HepG2 (cell line): Measurements from ENCODE around the gene KRT15. TPM values are rescaled to one million over a fixed set of nuclear protein-coding genes. Genes with fewer than 3 reads are reported as not detected.

Experiments
- CREB1 ChIP-seq, 2 experiments: fragments of 450-650 bp in 1 of 2; IDR thresholded peaks; 2 replicates each; pipeline ENCODE4 v1.6.1; 2016 to 2017; ENCODE audit warnings: control low read depth in 1 of 2, mild to moderate bottlenecking in 1 of 2, missing compliant biosample characterization in 1 of 2, missing genetic modification characterization in 1 of 2
- EED ChIP-seq: sonication (generic); formaldehyde crosslinking; IDR thresholded peaks from 2 replicates; pipeline ENCODE4 v1.5.0; 2020; ENCODE audit warnings: mild to moderate bottlenecking, missing genetic modification reagents
- FLYWCH1 ChIP-seq: sonication (generic); formaldehyde crosslinking; IDR thresholded peaks from 2 replicates; pipeline ENCODE4 v1.8.1; 2023; ENCODE audit warnings: mild to moderate bottlenecking, missing genetic modification reagents
- FOXP1 ChIP-seq, 2 experiments: fragments of 450-650 bp in 1 of 2; IDR thresholded peaks; 2 replicates each; pipeline ENCODE4 v1.6.1; 2017 to 2018; ENCODE audit warnings: antibody characterized with exemption in 1 of 2
- HES4 ChIP-seq: sonication (generic); formaldehyde crosslinking; IDR thresholded peaks from 2 replicates; pipeline ENCODE4 v1.9.0; 2021; ENCODE audit warnings: mild to moderate bottlenecking, missing genetic modification reagents, borderline replicate concordance
- HMG20A ChIP-seq: IDR thresholded peaks from 2 replicates; pipeline ENCODE4 v1.6.1; 2016; ENCODE audit warnings: borderline replicate concordance
- HNF4A ChIP-seq: sonication (generic); formaldehyde crosslinking; IDR thresholded peaks from 2 replicates; pipeline ENCODE4 v1.4.0; 2020; ENCODE audit warnings: missing genetic modification reagents
- JUNB ChIP-seq: sonication (generic); formaldehyde crosslinking; IDR thresholded peaks from 2 replicates; pipeline ENCODE4 v1.8.0; 2022; ENCODE audit warnings: missing genetic modification reagents, mild to moderate bottlenecking, borderline replicate concordance
- KLF11 ChIP-seq: IDR thresholded peaks from 2 replicates; pipeline ENCODE4 v1.6.1; 2016; ENCODE audit warnings: missing compliant biosample characterization
- MIXL1 ChIP-seq: IDR thresholded peaks from 2 replicates; pipeline ENCODE4 v1.6.1; 2016
- MZF1 ChIP-seq: sonication (generic); formaldehyde crosslinking; IDR thresholded peaks from 2 replicates; pipeline ENCODE4 v1.8.1; 2023; ENCODE audit warnings: mild to moderate bottlenecking, missing genetic modification reagents, borderline replicate concordance
- NFE2L1 ChIP-seq: sonication (generic); formaldehyde crosslinking; IDR thresholded peaks from 2 replicates; pipeline ENCODE4 v1.4.0; 2020; ENCODE audit warnings: missing genetic modification reagents, mild to moderate bottlenecking, borderline replicate concordance
- SP1 ChIP-seq, 2 experiments: fragments of 450-650 bp in 1 of 2; sonication (generic) in 1 of 2; formaldehyde crosslinking in 1 of 2; IDR thresholded peaks; 2 replicates each; pipeline versions ENCODE4 v1.4.0 to v1.6.1; 2016 to 2020; ENCODE audit warnings: missing genetic modification reagents in 1 of 2
- ZC3H4 ChIP-seq: sonication (generic); formaldehyde crosslinking; IDR thresholded peaks from 2 replicates; pipeline ENCODE4 v1.4.0; 2020; ENCODE audit warnings: missing genetic modification reagents, borderline replicate concordance
- ZNF234 ChIP-seq: sonication (generic); formaldehyde crosslinking; conservative IDR thresholded peaks from 2 replicates; pipeline ENCODE4 v1.5.1; 2020; ENCODE audit warnings: mild to moderate bottlenecking, missing genetic modification reagents
- ZNF3 ChIP-seq: IDR thresholded peaks from 2 replicates; pipeline ENCODE4 v1.7.0; 2017; ENCODE audit warnings: inconsistent platforms
- ZNF333 ChIP-seq: sonication (generic); formaldehyde crosslinking; IDR thresholded peaks from 2 replicates; pipeline ENCODE4 v1.4.0; 2020; ENCODE audit warnings: mild to moderate bottlenecking, missing genetic modification reagents, borderline replicate concordance
- ZNF567 ChIP-seq: sonication (generic); formaldehyde crosslinking; IDR thresholded peaks from 2 replicates; pipeline ENCODE4 v1.8.1; 2023; ENCODE audit warnings: mild to moderate bottlenecking, missing genetic modification reagents, borderline replicate concordance
- polyA plus RNA-seq, 8 experiments: library from polyadenylated mRNA; depleted of rRNA in 3 of 8; stranded (reverse) in 7 of 8; unstranded in 1 of 8; fragments of >200 nt; fragmentation: Illumina TruSeq in 4 of 8; extraction: Trizol in 4 of 8; gene quantifications; 2 replicates each; pipeline versions ENCODE4 v1.2.1 to v1.2.3, GENCODE V29; 2011 to 2016; ENCODE audit warnings: low read depth in 4 of 8, missing spikeins in 1 of 8, mixed read lengths in 1 of 8; ENCODE audit not compliant: insufficient read depth in 1 of 8
- total RNA-seq, 5 experiments: library from RNA; depleted of rRNA; stranded (reverse); fragments of >200 nt; fragmentation: Illumina TruSeq; extraction: Trizol; gene quantifications; 2 replicates each; pipeline ENCODE4 v1.2.3, GENCODE V29; 2016; ENCODE audit warnings: low read depth in 1 of 5
- TF ChIP-seq, protein P1 (sequence below): sonication (generic); formaldehyde crosslinking; IDR thresholded peaks from 2 replicates; pipeline ENCODE4 v1.5.0; 2020; ENCODE audit warnings: mild to moderate bottlenecking, missing genetic modification reagents, borderline replicate concordance
- TF ChIP-seq, protein P2 (sequence below): sonication (generic); formaldehyde crosslinking; IDR thresholded peaks from 2 replicates; pipeline ENCODE4 v1.4.0; 2020; ENCODE audit warnings: mild to moderate bottlenecking, missing genetic modification reagents, borderline replicate concordance
- TF ChIP-seq, protein P3 (sequence below): sonication (generic); formaldehyde crosslinking; IDR thresholded peaks from 2 replicates; pipeline ENCODE4 v1.4.0; 2020; ENCODE audit warnings: missing genetic modification reagents

The KRT15 gene
- total and polyA plus RNA-seq, 2 of the 13 experiments (the other 11 are each of a cell fraction or from before 2014, with no cell fraction given), result 0.46 to 0.63 TPM

DNA sequence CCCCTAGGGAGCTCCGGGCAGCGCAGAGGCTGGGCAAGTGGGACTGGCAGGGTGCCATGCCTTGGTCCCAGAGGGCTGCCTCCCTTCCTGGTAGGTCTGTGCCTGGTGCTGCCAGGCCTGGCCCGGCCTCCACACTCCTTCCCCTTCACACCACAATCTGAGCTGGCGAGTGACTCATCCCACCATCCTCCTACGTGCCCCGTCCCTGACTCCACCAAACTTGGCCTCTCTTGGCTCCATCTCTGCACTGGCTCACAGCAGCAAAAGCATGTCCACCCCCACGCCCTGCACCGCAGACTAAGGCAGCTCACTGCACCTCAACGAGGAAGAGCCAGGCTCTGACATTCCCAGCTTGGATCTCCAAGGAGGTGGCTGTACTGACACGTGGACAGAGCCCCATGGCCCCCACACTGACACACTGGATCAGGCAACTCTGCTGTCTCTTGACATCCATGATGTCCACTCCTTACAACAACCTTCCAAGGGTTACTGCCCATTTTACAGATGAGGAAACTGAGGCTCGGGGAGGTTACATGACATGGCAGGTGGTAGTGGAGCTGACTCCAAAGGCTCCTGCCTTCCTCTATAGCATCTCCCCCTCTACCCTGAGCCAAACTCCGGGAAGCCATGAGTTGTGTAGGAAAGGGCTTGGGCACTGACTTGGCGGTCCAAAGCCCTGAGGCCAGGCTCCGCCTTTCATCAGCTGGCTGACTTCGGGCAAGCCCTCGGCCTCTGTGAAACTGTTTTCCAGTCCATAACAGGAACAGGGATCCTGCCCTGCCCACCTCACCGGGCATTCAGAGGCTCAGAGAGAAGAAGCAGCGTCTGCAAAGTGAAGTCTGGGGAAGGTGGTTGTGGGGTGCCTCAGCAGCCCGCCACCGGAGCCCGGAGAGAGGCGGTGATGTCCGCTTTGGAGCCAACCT is 29.5 kb upstream of the KRT15 start (continued):
- TF ChIP-seq, protein P1, sequence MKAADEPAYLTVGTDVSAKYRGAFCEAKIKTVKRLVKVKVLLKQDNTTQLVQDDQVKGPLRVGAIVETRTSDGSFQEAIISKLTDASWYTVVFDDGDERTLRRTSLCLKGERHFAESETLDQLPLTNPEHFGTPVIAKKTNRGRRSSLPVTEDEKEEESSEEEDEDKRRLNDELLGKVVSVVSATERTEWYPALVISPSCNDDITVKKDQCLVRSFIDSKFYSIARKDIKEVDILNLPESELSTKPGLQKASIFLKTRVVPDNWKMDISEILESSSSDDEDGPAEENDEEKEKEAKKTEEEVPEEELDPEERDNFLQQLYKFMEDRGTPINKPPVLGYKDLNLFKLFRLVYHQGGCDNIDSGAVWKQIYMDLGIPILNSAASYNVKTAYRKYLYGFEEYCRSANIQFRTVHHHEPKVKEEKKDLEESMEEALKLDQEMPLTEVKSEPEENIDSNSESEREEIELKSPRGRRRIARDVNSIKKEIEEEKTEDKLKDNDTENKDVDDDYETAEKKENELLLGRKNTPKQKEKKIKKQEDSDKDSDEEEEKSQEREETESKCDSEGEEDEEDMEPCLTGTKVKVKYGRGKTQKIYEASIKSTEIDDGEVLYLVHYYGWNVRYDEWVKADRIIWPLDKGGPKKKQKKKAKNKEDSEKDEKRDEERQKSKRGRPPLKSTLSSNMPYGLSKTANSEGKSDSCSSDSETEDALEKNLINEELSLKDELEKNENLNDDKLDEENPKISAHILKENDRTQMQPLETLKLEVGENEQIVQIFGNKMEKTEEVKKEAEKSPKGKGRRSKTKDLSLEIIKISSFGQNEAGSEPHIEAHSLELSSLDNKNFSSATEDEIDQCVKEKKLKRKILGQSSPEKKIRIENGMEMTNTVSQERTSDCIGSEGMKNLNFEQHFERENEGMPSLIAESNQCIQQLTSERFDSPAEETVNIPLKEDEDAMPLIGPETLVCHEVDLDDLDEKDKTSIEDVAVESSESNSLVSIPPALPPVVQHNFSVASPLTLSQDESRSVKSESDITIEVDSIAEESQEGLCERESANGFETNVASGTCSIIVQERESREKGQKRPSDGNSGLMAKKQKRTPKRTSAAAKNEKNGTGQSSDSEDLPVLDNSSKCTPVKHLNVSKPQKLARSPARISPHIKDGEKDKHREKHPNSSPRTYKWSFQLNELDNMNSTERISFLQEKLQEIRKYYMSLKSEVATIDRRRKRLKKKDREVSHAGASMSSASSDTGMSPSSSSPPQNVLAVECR (CRISPR knock-in tag), result no peak
- 0 out of 2 replicates have a peak, but pooled peaks have one; percentile 25 for TF ChIP-seq ZNF234 (CRISPR knock-in tag)
- peak; percentile 66; the same call in 1 of the 2 replicates for TF ChIP-seq EED (CRISPR knock-in tag)
- no peak for TF ChIP-seq CREB1 (IDR thresholded peaks at IDR 0.05)
- TF ChIP-seq CREB1 (CRISPR knock-in tag; IDR thresholded peaks at IDR 0.05), result no peak
- TF ChIP-seq NFE2L1 (CRISPR knock-in tag), result 0 out of 2 replicates have a peak, but pooled peaks have one; percentile 31
- TF ChIP-seq HMG20A, result no peak
- TF ChIP-seq KLF11 (CRISPR knock-in tag), result no peak
- peak; percentile 62; the same call in 1 of the 2 replicates for TF ChIP-seq ZNF333 (CRISPR knock-in tag)
- TF ChIP-seq ZC3H4 (CRISPR knock-in tag), result no peak
- TF ChIP-seq HES4 (CRISPR knock-in tag), result 0 out of 2 replicates have a peak, but pooled peaks have one; percentile 33
- no peak for TF ChIP-seq FLYWCH1 (CRISPR knock-in tag)
- TF ChIP-seq ZNF567 (CRISPR knock-in tag), result 0 out of 2 replicates have a peak, but pooled peaks have one; percentile 21
- TF ChIP-seq MZF1, result no peak
- TF ChIP-seq, protein P2, sequence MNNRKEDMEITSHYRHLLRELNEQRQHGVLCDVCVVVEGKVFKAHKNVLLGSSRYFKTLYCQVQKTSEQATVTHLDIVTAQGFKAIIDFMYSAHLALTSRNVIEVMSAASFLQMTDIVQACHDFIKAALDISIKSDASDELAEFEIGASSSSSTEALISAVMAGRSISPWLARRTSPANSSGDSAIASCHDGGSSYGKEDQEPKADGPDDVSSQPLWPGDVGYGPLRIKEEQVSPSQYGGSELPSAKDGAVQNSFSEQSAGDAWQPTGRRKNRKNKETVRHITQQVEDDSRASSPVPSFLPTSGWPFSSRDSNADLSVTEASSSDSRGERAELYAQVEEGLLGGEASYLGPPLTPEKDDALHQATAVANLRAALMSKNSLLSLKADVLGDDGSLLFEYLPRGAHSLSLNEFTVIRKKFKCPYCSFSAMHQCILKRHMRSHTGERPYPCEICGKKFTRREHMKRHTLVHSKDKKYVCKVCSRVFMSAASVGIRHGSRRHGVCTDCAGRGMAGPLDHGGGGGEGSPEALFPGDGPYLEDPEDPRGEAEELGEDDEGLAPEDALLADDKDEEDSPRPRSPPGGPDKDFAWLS, result no peak
- TF ChIP-seq HNF4A, result no peak
- no peak for TF ChIP-seq FOXP1 (IDR thresholded peaks at IDR 0.05)
- TF ChIP-seq FOXP1 (CRISPR knock-in tag; IDR thresholded peaks at IDR 0.05), result no peak
- no peak for TF ChIP-seq ZNF3
- TF ChIP-seq, protein P3, sequence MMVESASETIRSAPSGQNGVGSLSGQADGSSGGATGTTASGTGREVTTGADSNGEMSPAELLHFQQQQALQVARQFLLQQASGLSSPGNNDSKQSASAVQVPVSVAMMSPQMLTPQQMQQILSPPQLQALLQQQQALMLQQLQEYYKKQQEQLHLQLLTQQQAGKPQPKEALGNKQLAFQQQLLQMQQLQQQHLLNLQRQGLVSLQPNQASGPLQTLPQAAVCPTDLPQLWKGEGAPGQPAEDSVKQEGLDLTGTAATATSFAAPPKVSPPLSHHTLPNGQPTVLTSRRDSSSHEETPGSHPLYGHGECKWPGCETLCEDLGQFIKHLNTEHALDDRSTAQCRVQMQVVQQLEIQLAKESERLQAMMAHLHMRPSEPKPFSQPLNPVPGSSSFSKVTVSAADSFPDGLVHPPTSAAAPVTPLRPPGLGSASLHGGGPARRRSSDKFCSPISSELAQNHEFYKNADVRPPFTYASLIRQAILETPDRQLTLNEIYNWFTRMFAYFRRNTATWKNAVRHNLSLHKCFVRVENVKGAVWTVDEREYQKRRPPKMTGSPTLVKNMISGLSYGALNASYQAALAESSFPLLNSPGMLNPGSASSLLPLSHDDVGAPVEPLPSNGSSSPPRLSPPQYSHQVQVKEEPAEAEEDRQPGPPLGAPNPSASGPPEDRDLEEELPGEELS, result no peak
- TF ChIP-seq MIXL1 (CRISPR knock-in tag), result no peak
- no peak for TF ChIP-seq JUNB (CRISPR knock-in tag)
- no peak for TF ChIP-seq SP1 (IDR thresholded peaks at IDR 0.05)
- TF ChIP-seq SP1 (CRISPR knock-in tag; IDR thresholded peaks at IDR 0.05), result no peak
